Heart right ventricle (tissue), 16 donors: ENCODE data around the gene THBD. TPM values are rescaled to one million over a fixed set of nuclear protein-coding genes. Genes with fewer than 3 reads are reported as not detected.

Source experiments
- ATAC-seq, 8 donors: fragments of 200-7000 bp; cut with Tn5 transposase; one replicate each; pipeline ENCODE4 v1.9.1; 2020; ENCODE audit warnings: mild to moderate bottlenecking in 8 of 8, moderate library complexity in 8 of 8, moderate number of reproducible peaks in 1 of 8
- DNase-seq, 2 donors: peaks; one replicate each; pipeline ENCODE4 v3.0.0-alpha.2; 2020
- H3K27ac ChIP-seq, 10 donors: fragments of 200-600 bp; sonication (generic) in 2 of 10; one replicate each; pipeline versions ENCODE4 v1.5.0 to v1.8.0; 2020 to 2022; ENCODE audit warnings: mild to moderate bottlenecking in 3 of 10
- H3K27me3 ChIP-seq, 7 donors: fragments of 200-600 bp; one replicate each; pipeline ENCODE4 v1.8.0; 2021 to 2022; ENCODE audit warnings: mild to moderate bottlenecking in 2 of 7
- H3K36me3 ChIP-seq, 9 donors: fragments of 200-600 bp; sonication (generic) in 1 of 9; one replicate each; pipeline versions ENCODE4 v1.5.0 to v1.8.0; 2020 to 2022; ENCODE audit warnings: mild to moderate bottlenecking in 2 of 9
- H3K4me1 ChIP-seq, 9 donors: fragments of 200-600 bp; sonication (generic) in 1 of 9; one replicate each; pipeline versions ENCODE4 v1.5.0 to v1.8.0; 2020 to 2022; ENCODE audit warnings: mild to moderate bottlenecking in 4 of 9
- H3K4me3 ChIP-seq, 10 donors: fragments of 200-600 bp; sonication (generic) in 2 of 10; one replicate each; pipeline versions ENCODE4 v1.5.0 to v1.8.0; 2020 to 2022; ENCODE audit warnings: mild to moderate bottlenecking in 7 of 10, moderate library complexity in 2 of 10
- H3K9me3 ChIP-seq, 11 donors: fragments of 200-600 bp in 10 of 11; sonication (generic) in 2 of 11; one replicate each; pipeline versions ENCODE4 v1.5.0 to v1.8.0; 2013 to 2022; ENCODE audit warnings: mild to moderate bottlenecking in 2 of 11, control low read depth in 1 of 11, moderate library complexity in 1 of 11
- WGBS, 2 donors: extraction: QIAGEN DNeasy Blood & Tissue Kit; methylation state at CpG; one replicate each; pipeline ENCODE4 v1.1.7; 2013; ENCODE audit warnings: inconsistent platforms in 1 of 2; 5-methylcytosine and 5-hydroxymethylcytosine counted together
- intact Hi-C, 10 donors: fragments of 100-400 bp; cut with DNase I; formaldehyde crosslinking; loops; one replicate each; pipeline versions ENCODE4 v1.11.1 to v1.14.2; 2022
- long read RNA-seq, 3 donors: library from polyadenylated mRNA; unstranded; transcript quantifications; one replicate each; pipeline ENCODE4 v2.0.0, GENCODE V29; 2020 to 2021
- polyA plus RNA-seq, 2 donors: library from polyadenylated mRNA; stranded (reverse); fragments of 200-250 nt; gene quantifications; one replicate each; pipeline ENCODE4 v1.2.3, GENCODE V29; 2013
- total RNA-seq, 10 donors: library from RNA; stranded (reverse); fragmentation: NEBNext Ultra II Directional in 3 of 10; extraction: Animal tissue kit (Norgen Biotek cat#: 25700) in 3 of 10; gene quantifications; one replicate each; pipeline versions ENCODE4 v1.2.1 to v1.2.4, GENCODE V29; 2021 to 2023
- TF ChIP-seq, protein P1 (sequence below), 9 donors: fragments of 200-600 bp; sonication (generic) in 2 of 9; IDR thresholded peaks; one replicate each; pipeline versions ENCODE4 v1.5.0 to v1.8.0; 2021 to 2022; ENCODE audit warnings: antibody characterized with exemption in 9 of 9, mild to moderate bottlenecking in 5 of 9, moderate library complexity in 1 of 9
- donor health status: Arrhythmogenic right ventricular cardiomyopathy.
- donor health status: ischemic (EF 13 %, LVEDD 7.1; RV severe dilation, severe dysfunction).
- donor health status: healthy with polysubstance abuse.
- donor health status: DM: no; HTN: yes; CAD: no.
- donor health status: DM: no; HTN: no; CAD: no.
- donor health status: ischemic (EF 25% LVEDD 6.9; RV normal size, moderate dysfunction).
- donor health status: ischemic (EF 25% LVEDD 5.7; RV mildly dilated, moderate dysfunction).
- donor health status: healthy.
- donor health status: DM: yes; HTN: yes; CAD: no.
- donor health status: Ischemic cardiomyopathy.
- donor health status: ischemic (EF 35%, LVEDD 5.7; RV mildly dilated, moderate dysfunction).
- donor health status: nonischemic (EF 11% LVEDD 7.7; RV severe dilation, severe dysfunction).
- donor health status: DM: yes; HTN: yes; CAD: no.
- donor health status: PGD.
- donor health status: ischemic (EF 29% LVEDD 5.4; RV normal size, mild dysfunction).
- donor health status: nonischemic (EF 23%, LVEDD 6.1; RV moderate dilation, normal function).

The THBD gene
- total RNA-seq (10 to 100 TPM; 11.1 to 61.0 (median 17.4) TPM), polyA plus RNA-seq (10 to 100 TPM; 12.0 to 20.6 TPM)
- long read RNA-seq, donor 1, full-length matches to known transcripts, result 9 of 9 reads
- long read RNA-seq, donor 1, partial matches to known transcripts, result 0 of 9 reads
- long read RNA-seq, donor 1, other reads (novel, unspliced or antisense), result 0 of 9 reads
- long read RNA-seq, donor 2, full-length matches to known transcripts, result 19 of 19 reads
- long read RNA-seq, donor 2, partial matches to known transcripts, result 0 of 19 reads
- long read RNA-seq, donor 2, other reads (novel, unspliced or antisense), result 0 of 19 reads
- long read RNA-seq, donor 3, full-length matches to known transcripts, result 219 of 219 reads
- long read RNA-seq, donor 3, partial matches to known transcripts, result 0 of 219 reads
- long read RNA-seq, donor 3, other reads (novel, unspliced or antisense), result 0 of 219 reads

DNA sequence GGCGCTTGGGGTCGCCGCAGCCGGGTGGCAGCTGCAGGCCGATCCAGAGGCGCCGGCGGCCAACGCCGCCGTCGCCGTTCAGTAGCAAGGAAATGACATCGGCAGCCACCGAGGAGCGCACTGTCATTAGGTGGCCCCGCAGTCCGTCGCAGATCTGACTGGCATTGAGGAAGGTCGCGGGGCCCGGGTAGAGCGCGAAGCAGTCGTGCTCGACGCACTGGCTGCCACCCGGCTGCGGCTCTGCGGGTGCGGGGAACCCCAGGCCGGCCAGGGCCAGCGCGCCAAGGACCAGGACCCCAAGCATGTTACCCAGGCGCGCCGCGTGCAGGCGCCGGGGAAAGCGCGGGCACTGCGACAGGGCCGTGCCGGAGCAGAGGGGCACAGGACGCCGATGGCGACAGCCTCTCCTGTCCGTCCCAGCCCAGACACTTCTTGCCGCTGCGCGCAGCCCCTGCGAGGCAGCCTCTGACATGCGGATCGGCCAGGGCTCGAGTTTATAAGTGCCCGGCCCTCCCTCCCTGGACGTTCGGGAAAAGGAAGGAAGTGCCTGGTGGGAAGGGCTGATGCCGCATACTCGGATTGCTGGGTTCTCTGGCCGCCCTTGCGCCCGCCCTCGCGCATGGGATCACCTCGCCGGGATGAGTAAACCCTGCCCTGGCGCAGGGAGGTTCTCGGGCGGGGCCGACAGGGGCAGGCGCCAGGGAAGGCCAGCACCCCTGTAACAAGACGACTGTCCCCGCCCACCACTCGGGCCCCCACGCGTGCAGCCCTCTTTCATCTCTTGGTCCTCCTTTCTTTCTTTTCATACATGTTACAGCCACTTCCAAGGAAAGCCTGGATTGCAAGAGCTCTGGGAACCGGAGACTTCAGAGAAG lies at the start of gene THBD:
TSS of gene THBD (minus strand) at position 472 of the 875 bp plus-strand sequence. CDS start at position 304, 168 bp downstream.
- Histone ChIP-seq H3K27me3 (peaks cover 0 to 62% (median 29%) of the 10 kb centered on the region in 7 donors), H3K27ac (peak within 1 kb of the TSS; percentile 87 to 97 (median 92)), H3K9me3 (no peaks in the 10 kb centered on the region), H3K4me1 (peaks cover 6 to 72% (median 66%) of the 10 kb centered on the region in 9 donors), H3K36me3 (no peaks in the 10 kb centered on the region), H3K4me3 (peak within 1 kb of the TSS; percentile 50 to 82 (median 70))
- DNase-seq (peak; percentile 82 to 88), ATAC-seq (peak; percentile 62 to 82 (median 74))
- 1% methylated on average over 64 to 79 of the region's 79 CpGs for WGBS, 2 donors
- TF ChIP-seq, protein P1, sequence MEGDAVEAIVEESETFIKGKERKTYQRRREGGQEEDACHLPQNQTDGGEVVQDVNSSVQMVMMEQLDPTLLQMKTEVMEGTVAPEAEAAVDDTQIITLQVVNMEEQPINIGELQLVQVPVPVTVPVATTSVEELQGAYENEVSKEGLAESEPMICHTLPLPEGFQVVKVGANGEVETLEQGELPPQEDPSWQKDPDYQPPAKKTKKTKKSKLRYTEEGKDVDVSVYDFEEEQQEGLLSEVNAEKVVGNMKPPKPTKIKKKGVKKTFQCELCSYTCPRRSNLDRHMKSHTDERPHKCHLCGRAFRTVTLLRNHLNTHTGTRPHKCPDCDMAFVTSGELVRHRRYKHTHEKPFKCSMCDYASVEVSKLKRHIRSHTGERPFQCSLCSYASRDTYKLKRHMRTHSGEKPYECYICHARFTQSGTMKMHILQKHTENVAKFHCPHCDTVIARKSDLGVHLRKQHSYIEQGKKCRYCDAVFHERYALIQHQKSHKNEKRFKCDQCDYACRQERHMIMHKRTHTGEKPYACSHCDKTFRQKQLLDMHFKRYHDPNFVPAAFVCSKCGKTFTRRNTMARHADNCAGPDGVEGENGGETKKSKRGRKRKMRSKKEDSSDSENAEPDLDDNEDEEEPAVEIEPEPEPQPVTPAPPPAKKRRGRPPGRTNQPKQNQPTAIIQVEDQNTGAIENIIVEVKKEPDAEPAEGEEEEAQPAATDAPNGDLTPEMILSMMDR (IDR thresholded peaks at IDR 0.05), result no peak
- intact Hi-C loops, result loop anchor here (2.0 to 10.0 kb wide), 23 partner anchors 33 to 357 kb away; partner anchors contain the start of genes CD93 (in 1 of the 10) and NXT1 (in 1 of the 10)

GRCh38 chr20:23097636-23098580 lies 48.4 kb upstream of the THBD start:
- peaks cover 0 to 61% (median 13%) of the 10 kb centered on the region in 9 donors for H3K4me1 ChIP-seq
- peak in 5 of 8 donors; percentile 6 to 25 (median 18) for ATAC-seq
- 83 to 87% methylated on average over 16 of the region's 16 CpGs for WGBS, 2 donors

GRCh38 chr20:23096986-23097520 lies 47.6 kb upstream of the THBD start:
- no peaks in the 10 kb centered on the region for H3K36me3 ChIP-seq
- H3K4me1 ChIP-seq, result peaks cover 4 to 61% (median 11%) of the 10 kb centered on the region in 9 donors
- WGBS, 2 donors, result 84 to 86% methylated on average over 11 of the region's 11 CpGs
- no peak overlapping the region for H3K27ac ChIP-seq
- no peak for ATAC-seq
- TF ChIP-seq, protein P1 (IDR thresholded peaks at IDR 0.05), result no peak
- H3K27me3 ChIP-seq, result no peaks in the 10 kb centered on the region
- H3K4me3 ChIP-seq, result no peak overlapping the region
- no peaks in the 10 kb centered on the region for H3K9me3 ChIP-seq
- no peak for DNase-seq
- intact Hi-C loops, result no loop called here

More at GRCh38 chr20:23097636-23098580, 48.4 kb upstream of the THBD start:
- peak overlapping the region in 1 of 10 donors; percentile 40 for H3K27ac ChIP-seq
- no peak overlapping the region for H3K4me3 ChIP-seq
- H3K36me3 ChIP-seq, result no peaks in the 10 kb centered on the region
- DNase-seq, result no peak
- H3K9me3 ChIP-seq, result no peaks in the 10 kb centered on the region
- intact Hi-C loops, result no loop called here
- no peaks in the 10 kb centered on the region for H3K27me3 ChIP-seq
- TF ChIP-seq, protein P1 (IDR thresholded peaks at IDR 0.05), result no peak
